HepG2 (cell line): ENCODE measurements around the gene TDP2. TPM values are rescaled to one million over a fixed set of nuclear protein-coding genes. Genes with fewer than 3 reads are reported as not detected.
"Not testable (repeated sequence)": the region's sequence is repeated elsewhere in the genome, so short reads cannot be mapped to it uniquely, and the experiment has no call there.

Experiments
- ATAC-seq: fragments of 200-7000 bp; cut with Tn5 transposase; 3 replicates; pipeline ENCODE4 v1.9.1; 2020; ENCODE audit warnings: mild to moderate bottlenecking, moderate library complexity
- BruUV-seq: library from RNA; stranded (reverse); fragments of 400-500 nt; replicated peaks from 2 replicates; lab custom pipeline; 2021; lab: Mats Ljungman, UMichigan
- CTCF ChIA-PET: fragments of 300-600 bp; formaldehyde crosslinking; extraction: SDS; loops from one replicate; lab custom pipeline; 2021; ENCODE audit warnings: low total read pairs, inconsistent platforms, low intra/inter-chr PET ratio; lab: Yijun Ruan, JAX
- POLR2A ChIA-PET: fragments of 350-600 bp; sonication (Branson Sonifier 250); formaldehyde crosslinking; loops from one replicate; lab custom pipeline; 2020; ENCODE audit warnings: antibody characterized with exemption, inconsistent platforms; lab: Yijun Ruan, JAX
- DNase-seq: peaks from one replicate; pipeline ENCODE4 v3.0.0-alpha.2; 2015; ENCODE audit warnings: low spot score
- FAIRE-seq: peaks from 3 replicates; lab custom pipeline; 2011; peaks lifted over from hg19 to GRCh38; lab: Jason Lieb, UNC
- H2AFZ ChIP-seq: one replicate; pipeline ENCODE4 v1.6.1; 2011; ENCODE audit warnings: low read length, inconsistent platforms
- H3K27ac ChIP-seq: fragments of 300-600 bp; 3 replicates; pipeline ENCODE4 v1.8.0; 2011; ENCODE audit warnings: mixed run types, mild to moderate bottlenecking, mixed read lengths, low read length, inconsistent platforms; ENCODE audit not compliant: insufficient read depth; ENCODE audit errors: extremely low read length
- H3K27me3 ChIP-seq, 2 experiments: fragments of 200-600 bp in 1 of 2; 2 replicates in 1 of 2; 3 replicates in 1 of 2; pipeline versions ENCODE4 v1.6.0 to v1.8.0; 2011; ENCODE audit warnings: low read length in 2 of 2, mild to moderate bottlenecking in 2 of 2, moderate library complexity in 2 of 2, inconsistent platforms in 1 of 2; ENCODE audit not compliant: insufficient read depth in 2 of 2, control insufficient read depth in 1 of 2
- H3K36me3 ChIP-seq, 2 experiments: fragments of 200-600 bp in 1 of 2; replicated peaks in 1 of 2; 2 replicates in 1 of 2; 3 replicates in 1 of 2; pipeline versions ENCODE4 v1.5.1 to v1.8.0; 2011; ENCODE audit warnings: low read length in 2 of 2, inconsistent platforms in 1 of 2; ENCODE audit not compliant: insufficient read depth in 2 of 2, control insufficient read depth in 1 of 2
- H3K4me1 ChIP-seq: 2 replicates; pipeline ENCODE4 v1.5.1; 2012; ENCODE audit warnings: low read length, inconsistent platforms; ENCODE audit not compliant: insufficient read depth
- H3K4me2 ChIP-seq: 2 replicates; pipeline ENCODE4 v1.6.0; 2011; ENCODE audit warnings: low read depth, low read length, inconsistent platforms
- H3K4me3 ChIP-seq, 3 experiments: fragments of 200-600 bp in 1 of 3; sonication (generic), shearing (Covaris generic) in 1 of 3; replicated peaks in 1 of 3; 2 replicates each; pipeline ENCODE4 v1.5.1; 2011 to 2016; ENCODE audit warnings: low read length in 3 of 3, inconsistent platforms in 2 of 3, low read depth in 2 of 3, mild to moderate bottlenecking in 2 of 3, control low read depth in 1 of 3, mixed read lengths in 1 of 3; ENCODE audit not compliant: insufficient read depth in 1 of 3
- H3K79me2 ChIP-seq: one replicate; pipeline ENCODE4 v1.6.1; 2011; ENCODE audit warnings: low read length, inconsistent platforms; ENCODE audit not compliant: insufficient read depth
- H3K9ac ChIP-seq: 2 replicates; pipeline ENCODE4 v1.6.0; 2011; ENCODE audit warnings: mild to moderate bottlenecking, low read depth, low read length, inconsistent platforms; ENCODE audit not compliant: insufficient read depth
- H3K9me3 ChIP-seq: 2 replicates; pipeline ENCODE4 v1.5.1; 2012; ENCODE audit warnings: mild to moderate bottlenecking, low read length
- H4K20me1 ChIP-seq: 2 replicates; pipeline ENCODE4 v1.6.0; 2011; ENCODE audit warnings: inconsistent platforms, mild to moderate bottlenecking, low read length, moderate library complexity; ENCODE audit not compliant: insufficient read depth
- RAD51 ChIP-seq: fragments of 450-650 bp; IDR thresholded peaks from 2 replicates; pipeline ENCODE4 v1.6.1; 2016; ENCODE audit warnings: borderline replicate concordance
- STAT5B ChIP-seq: sonication (generic); formaldehyde crosslinking; IDR thresholded peaks from 2 replicates; pipeline ENCODE4 v1.4.0; 2020; ENCODE audit warnings: missing genetic modification reagents
- ZNF552 ChIP-seq: sonication (generic); formaldehyde crosslinking; IDR thresholded peaks from 2 replicates; pipeline ENCODE4 v1.9.0; 2022; ENCODE audit warnings: missing genetic modification reagents, mild to moderate bottlenecking, borderline replicate concordance
- WGBS: methylation state at CpG from one replicate; pipeline ENCODE4 v1.1.6; 2017; ENCODE audit warnings: low lambda C conversion rate; 5-methylcytosine and 5-hydroxymethylcytosine counted together
- in situ Hi-C: cut with HindIII; loops from 2 replicates; pipeline ENCODE4 v1.10.0; 2017; ENCODE audit warnings: low pct_unique_long_range_greater_than_20kb; ENCODE audit not compliant: extremely low pct_ligation_motif_present
- intact Hi-C: fragments of 100-400 bp; cut with micrococcal nuclease; formaldehyde crosslinking; loops from one replicate; pipeline ENCODE4 v1.10.0; 2022; ENCODE audit not compliant: unreplicated experiment
- polyA plus RNA-seq, 8 experiments: library from polyadenylated mRNA; depleted of rRNA in 3 of 8; stranded (reverse) in 7 of 8; unstranded in 1 of 8; fragments of >200 nt; fragmentation: Illumina TruSeq in 4 of 8; extraction: Trizol in 4 of 8; gene quantifications; 2 replicates each; pipeline versions ENCODE4 v1.2.1 to v1.2.3, GENCODE V29; 2011 to 2016; ENCODE audit warnings: low read depth in 4 of 8, missing spikeins in 1 of 8, mixed read lengths in 1 of 8; ENCODE audit not compliant: insufficient read depth in 1 of 8
- total RNA-seq, 5 experiments: library from RNA; depleted of rRNA; stranded (reverse); fragments of >200 nt; fragmentation: Illumina TruSeq; extraction: Trizol; gene quantifications; 2 replicates each; pipeline ENCODE4 v1.2.3, GENCODE V29; 2016; ENCODE audit warnings: low read depth in 1 of 5

Gene TDP2
- total and polyA plus RNA-seq, 2 of the 13 experiments (the other 11 are each of a cell fraction or from before 2014, with no cell fraction given), result 30.5 to 42.6 TPM

DNA sequence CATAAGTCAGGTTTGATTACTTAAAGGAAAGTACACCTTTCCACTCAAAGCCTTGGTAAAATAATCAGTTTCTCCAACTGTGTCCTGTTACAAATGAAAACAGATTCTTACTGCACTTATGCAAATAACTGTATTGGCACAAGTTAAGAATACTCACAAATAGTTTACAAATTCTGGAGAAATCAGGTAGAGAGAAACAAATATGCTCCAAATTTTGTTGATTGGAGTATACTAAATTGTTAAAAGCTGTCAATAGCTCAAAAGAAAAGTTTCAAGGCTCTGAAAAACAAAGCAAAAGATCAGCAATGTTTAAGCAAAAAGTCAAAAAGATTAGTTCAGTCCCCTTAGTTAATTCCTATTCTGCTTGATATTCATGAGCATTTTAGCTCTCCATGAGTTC lies 3.8 kb upstream of the TDP2 start:
- H3K9ac ChIP-seq, intact Hi-C loops, CTCF ChIA-PET, BruUV-seq, H3K4me2 ChIP-seq, H3K27ac ChIP-seq, DNase-seq, H3K4me3 ChIP-seq, H4K20me1 ChIP-seq, FAIRE-seq, H2AFZ ChIP-seq, in situ Hi-C loops, ATAC-seq, POLR2A ChIA-PET, H3K27me3 ChIP-seq, H3K36me3 ChIP-seq: not testable (repeated sequence)
- Histone ChIP-seq H3K4me1 (peaks cover 20% of the 10 kb centered on the region), H3K9me3 (peaks cover 36% of the 10 kb centered on the region), H3K79me2 (peaks cover 15% of the 10 kb centered on the region)

DNA sequence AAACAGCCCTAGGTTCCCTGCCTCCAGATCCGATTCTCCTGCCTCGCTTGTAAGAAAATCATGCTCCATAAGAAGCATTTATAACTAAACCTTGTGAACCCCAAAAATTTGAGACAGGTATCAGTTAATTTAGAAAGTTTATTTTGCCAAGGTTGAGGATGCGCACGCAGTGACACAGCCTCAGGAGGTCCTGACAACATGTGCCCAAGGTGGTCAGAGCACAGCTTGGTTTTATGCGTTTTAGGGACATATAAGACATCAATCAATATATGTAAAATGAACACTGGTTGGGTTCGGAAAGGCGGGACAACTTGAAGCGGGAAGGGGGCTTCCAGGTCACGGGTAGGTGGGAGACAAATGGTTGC lies 2.3 kb upstream of the TDP2 start:
- in situ Hi-C loops (no loop called here), intact Hi-C loops (loop anchor here (5.0 kb wide), 1 partner anchor 172 kb away; no protein-coding TSS in a partner anchor)
- Histone ChIP-seq H3K9ac (no peak overlapping the region), H2AFZ (no peak overlapping the region), H3K4me2 (no peak overlapping the region; the same call in 1 of the 2 replicates), H4K20me1 (no peaks in the 10 kb centered on the region), H3K4me3 (no peak overlapping the region), H3K79me2 (peaks cover 30% of the 10 kb centered on the region), H3K27ac (no peak overlapping the region), H3K9me3 (peaks cover 31% of the 10 kb centered on the region), H3K27me3 (no peaks in the 10 kb centered on the region; a peak in 1 of 5 replicates), H3K4me1 (peaks cover 36% of the 10 kb centered on the region), H3K36me3 (no peaks in the 10 kb centered on the region)
- ATAC-seq (no peak), FAIRE-seq (no peak), DNase-seq (no peak)
- POLR2A ChIA-PET, result interaction anchor here (3.1 kb wide), 1 partner anchor 53 kb away, joined by 22 read pairs; no protein-coding TSS in a partner anchor
- BruUV-seq, result no TSS peak
- TF ChIP-seq STAT5B, result no peak
- no peak for TF ChIP-seq ZNF552
- TF ChIP-seq RAD51, result no peak
- CTCF ChIA-PET, result no interaction called here
- 97% methylated on average over 9 of the region's 9 CpGs for WGBS
